GM12892 (cell line): ENCODE data around the gene ZNF135.

Experiments used
- POLR2A ChIP-seq: IDR thresholded peaks from 2 replicates; pipeline ENCODE4 v1.6.1; 2011; ENCODE audit warnings: low read depth, low read length, control low read depth
- POLR2AphosphoS5 ChIP-seq: IDR thresholded peaks from 2 replicates; pipeline ENCODE4 v1.6.1; 2011; ENCODE audit warnings: low read depth, low read length, control low read depth

- no peak for TF ChIP-seq POLR2A
- no peak for TF ChIP-seq POLR2AphosphoS5
Observed at GRCh38 chr19:58063712-58064111, 4.6 kb downstream of the ZNF135 start.
